SK-N-SH treated with all-trans-retinoic acid at 6 μM for 48 hours (cell line): ENCODE measurements around the gene POLR2I.

Experiments used
- ATAC-seq: fragments of 200-7000 bp; cut with Tn5 transposase; 3 replicates; pipeline ENCODE4 v1.9.1; 2020; ENCODE audit warnings: mild to moderate bottlenecking, moderate library complexity
- ARNTL ChIP-seq: fragments of 450-650 bp; formaldehyde crosslinking; IDR thresholded peaks from 2 replicates; pipeline ENCODE4 v1.5.0; 2020; ENCODE audit warnings: low read depth, mild to moderate bottlenecking, moderate library complexity, borderline replicate concordance
- CREB5 ChIP-seq: fragments of 250-450 bp; sonication (Bioruptor Pico); IDR thresholded peaks from 2 replicates; pipeline ENCODE4 v1.5.1; 2020; ENCODE audit warnings: low read depth, mild to moderate bottlenecking, moderate library complexity
- CSDC2 ChIP-seq: fragments of 250-450 bp; sonication (Bioruptor Pico); IDR thresholded peaks from 2 replicates; pipeline ENCODE4 v1.5.0; 2020; ENCODE audit warnings: mild to moderate bottlenecking, moderate library complexity
- CSRNP3 ChIP-seq: fragments of 250-450 bp; sonication (Bioruptor Pico); IDR thresholded peaks from 2 replicates; pipeline ENCODE4 v1.5.1; 2021; ENCODE audit warnings: mild to moderate bottlenecking, moderate library complexity
- ESRRG ChIP-seq: fragments of 250-450 bp; sonication (Bioruptor Pico); IDR thresholded peaks from 2 replicates; pipeline ENCODE4 v1.6.1; 2021; ENCODE audit warnings: mild to moderate bottlenecking
- GLIS3 ChIP-seq: fragments of 250-450 bp; sonication (Bioruptor Pico); IDR thresholded peaks from 2 replicates; pipeline ENCODE4 v1.5.0; 2020; ENCODE audit warnings: mild to moderate bottlenecking, moderate library complexity
- ISL1 ChIP-seq: fragments of 250-450 bp; sonication (Bioruptor Pico); IDR thresholded peaks from 2 replicates; pipeline ENCODE4 v2.1.2; 2022; ENCODE audit warnings: mild to moderate bottlenecking, moderate library complexity
- OSR1 ChIP-seq: fragments of 250-450 bp; sonication (Bioruptor Pico); IDR thresholded peaks from 2 replicates; pipeline ENCODE4 v1.8.0; 2022; ENCODE audit warnings: moderate library complexity, mild to moderate bottlenecking, inconsistent platforms
- PATZ1 ChIP-seq: fragments of 250-450 bp; sonication (Bioruptor Pico); IDR thresholded peaks from 2 replicates; pipeline ENCODE4 v1.8.0; 2020; ENCODE audit warnings: mild to moderate bottlenecking, moderate library complexity, borderline replicate concordance
- POU6F1 ChIP-seq: fragments of 250-450 bp; sonication (Bioruptor Pico); IDR thresholded peaks from 2 replicates; pipeline ENCODE4 v1.8.0; 2021; ENCODE audit warnings: low read depth, mild to moderate bottlenecking, moderate library complexity, borderline replicate concordance
- PPARA ChIP-seq: fragments of 250-450 bp; sonication (Bioruptor Pico); IDR thresholded peaks from 2 replicates; pipeline ENCODE4 v1.5.0; 2020; ENCODE audit warnings: mild to moderate bottlenecking, borderline replicate concordance
- RARB ChIP-seq: fragments of 250-450 bp; sonication (Bioruptor Pico); IDR thresholded peaks from 2 replicates; pipeline ENCODE4 v1.8.0; 2021; ENCODE audit warnings: mild to moderate bottlenecking, moderate library complexity
- SNAI2 ChIP-seq: fragments of 250-450 bp; sonication (Bioruptor Pico); IDR thresholded peaks from 2 replicates; pipeline ENCODE4 v1.5.0; 2020; ENCODE audit warnings: mild to moderate bottlenecking, moderate library complexity
- TCF4 ChIP-seq: fragments of 250-450 bp; sonication (Bioruptor Pico); IDR thresholded peaks from 2 replicates; pipeline ENCODE4 v1.8.0; 2021; ENCODE audit warnings: mild to moderate bottlenecking, moderate library complexity, borderline replicate concordance
- TOX ChIP-seq: fragments of 250-450 bp; sonication (Bioruptor Pico); IDR thresholded peaks from 2 replicates; pipeline ENCODE4 v1.8.0; 2021; ENCODE audit warnings: mild to moderate bottlenecking, moderate library complexity, borderline replicate concordance
- ZC3H10 ChIP-seq: fragments of 250-450 bp; sonication (Bioruptor Pico); IDR thresholded peaks from 2 replicates; pipeline ENCODE4 v1.5.1; 2021; ENCODE audit warnings: mild to moderate bottlenecking, moderate library complexity
- ZFP3 ChIP-seq: fragments of 250-450 bp; sonication (Bioruptor Pico); IDR thresholded peaks from 2 replicates; pipeline ENCODE4 v1.5.0; 2020; ENCODE audit warnings: mild to moderate bottlenecking, moderate library complexity
- ZFP30 ChIP-seq: fragments of 450-650 bp; formaldehyde crosslinking; IDR thresholded peaks from 2 replicates; pipeline ENCODE4 v1.5.0; 2022; ENCODE audit warnings: mild to moderate bottlenecking, moderate library complexity
- ZNF565 ChIP-seq: fragments of 450-650 bp; formaldehyde crosslinking; conservative IDR thresholded peaks from 2 replicates; pipeline ENCODE4 v1.5.0; 2020; ENCODE audit warnings: low read depth, mild to moderate bottlenecking, moderate library complexity
- ZNF70 ChIP-seq: fragments of 450-650 bp; formaldehyde crosslinking; IDR thresholded peaks from 2 replicates; pipeline ENCODE4 v1.5.0; 2020; ENCODE audit warnings: mild to moderate bottlenecking, moderate library complexity
- ZNF8 ChIP-seq: fragments of 450-650 bp; formaldehyde crosslinking; IDR thresholded peaks from 2 replicates; pipeline ENCODE4 v1.5.0; 2020; ENCODE audit warnings: mild to moderate bottlenecking, moderate library complexity

The POLR2I gene

GRCh38 chr19:36152019-36152351 lies 37.3 kb upstream of the POLR2I start:
- TF ChIP-seq GLIS3 (CRISPR knock-in tag) (no peak), PATZ1 (CRISPR knock-in tag) (no peak), CREB5 (CRISPR knock-in tag) (no peak), TOX (no peak), ISL1 (CRISPR knock-in tag) (no peak), ZC3H10 (no peak), SNAI2 (no peak), TCF4 (CRISPR knock-in tag) (no peak), OSR1 (CRISPR knock-in tag) (no peak)
- ATAC-seq: no peak

GRCh38 chr19:36151144-36152018 lies 36.7 kb upstream of the POLR2I start:
- TF ChIP-seq RARB (CRISPR knock-in tag): no peak
- no peak for TF ChIP-seq ESRRG (CRISPR knock-in tag)
- TF ChIP-seq PPARA (CRISPR knock-in tag): no peak
- no peak for TF ChIP-seq ISL1 (CRISPR knock-in tag)
- no peak for TF ChIP-seq CSDC2 (CRISPR knock-in tag)
- TF ChIP-seq CREB5 (CRISPR knock-in tag): no peak
- no peak for TF ChIP-seq PATZ1 (CRISPR knock-in tag)
- TF ChIP-seq ARNTL (CRISPR knock-in tag): no peak
- no peak for TF ChIP-seq ZNF8 (CRISPR knock-in tag)
- no peak for TF ChIP-seq OSR1 (CRISPR knock-in tag)
- TF ChIP-seq ZNF70 (CRISPR knock-in tag): no peak
- no peak for TF ChIP-seq ZFP30
- no peak for TF ChIP-seq ZFP3 (CRISPR knock-in tag)
- no peak for TF ChIP-seq POU6F1 (CRISPR knock-in tag)
- no peak for TF ChIP-seq TCF4 (CRISPR knock-in tag)
- no peak for TF ChIP-seq SNAI2
- no peak for TF ChIP-seq GLIS3 (CRISPR knock-in tag)
- no peak for TF ChIP-seq CSRNP3 (CRISPR knock-in tag)
- no peak for TF ChIP-seq ZC3H10
- TF ChIP-seq ZNF565 (CRISPR knock-in tag): no peak
- no peak for ATAC-seq
